PFSK-1 (cell line): ENCODE results near the gene TLE3.

Experiments used
- FOXP2 ChIP-seq: optimal IDR thresholded peaks from 2 replicates; pipeline ENCODE3; 2011; ENCODE audit warnings: borderline replicate concordance, control low read depth, inconsistent platforms; ENCODE audit not compliant: insufficient read depth; ENCODE audit errors: extremely low read length, extremely low read depth
- POLR2AphosphoS5 ChIP-seq: IDR thresholded peaks from 2 replicates; pipeline ENCODE4 v1.6.1; 2012; ENCODE audit warnings: low read depth, mild to moderate bottlenecking, control low read depth, low read length, moderate library complexity
- SIN3A ChIP-seq: IDR thresholded peaks from 2 replicates; pipeline ENCODE4 v1.6.1; 2012; ENCODE audit warnings: mild to moderate bottlenecking, low read length, moderate library complexity, borderline replicate concordance; ENCODE audit not compliant: insufficient read depth
- TAF1 ChIP-seq: IDR thresholded peaks from 2 replicates; pipeline ENCODE4 v1.6.1; 2012; ENCODE audit warnings: low read length, control low read depth, borderline replicate concordance; ENCODE audit not compliant: insufficient read depth
- TF ChIP-seq, protein P1 (sequence below), 2 experiments: IDR thresholded peaks; 2 replicates each; pipeline versions ENCODE4 v1.6.1 to v1.8.0; 2011 to 2012; ENCODE audit warnings: low read depth in 2 of 2, low read length in 2 of 2, control low read depth in 1 of 2, inconsistent platforms in 1 of 2, mild to moderate bottlenecking in 1 of 2, moderate library complexity in 1 of 2; ENCODE audit not compliant: insufficient read depth in 1 of 2

DNA sequence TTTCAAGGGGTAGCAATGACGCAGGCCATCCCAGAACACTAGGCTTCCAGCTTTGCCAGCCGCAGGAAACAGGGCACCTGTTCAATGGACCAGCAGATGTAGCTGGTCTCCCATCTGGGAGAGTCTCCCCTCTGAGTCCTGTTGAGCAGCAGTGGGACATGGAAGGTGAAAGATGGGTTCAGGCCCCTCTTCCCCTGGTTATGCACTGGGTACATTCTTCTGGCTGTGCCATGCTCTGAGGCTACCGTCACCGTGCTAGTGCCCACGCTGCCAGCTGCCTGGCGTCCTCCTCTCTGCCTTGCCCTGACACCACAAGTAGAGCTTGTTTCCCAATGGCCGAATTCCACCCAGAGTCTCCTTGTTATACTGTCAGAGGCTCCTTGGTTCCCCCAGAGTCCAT lies 63.1 kb downstream of the TLE3 start:
- TF ChIP-seq SIN3A = no peak
- TF ChIP-seq POLR2AphosphoS5 = no peak
- TF ChIP-seq TAF1 = no peak
- TF ChIP-seq, protein P1, sequence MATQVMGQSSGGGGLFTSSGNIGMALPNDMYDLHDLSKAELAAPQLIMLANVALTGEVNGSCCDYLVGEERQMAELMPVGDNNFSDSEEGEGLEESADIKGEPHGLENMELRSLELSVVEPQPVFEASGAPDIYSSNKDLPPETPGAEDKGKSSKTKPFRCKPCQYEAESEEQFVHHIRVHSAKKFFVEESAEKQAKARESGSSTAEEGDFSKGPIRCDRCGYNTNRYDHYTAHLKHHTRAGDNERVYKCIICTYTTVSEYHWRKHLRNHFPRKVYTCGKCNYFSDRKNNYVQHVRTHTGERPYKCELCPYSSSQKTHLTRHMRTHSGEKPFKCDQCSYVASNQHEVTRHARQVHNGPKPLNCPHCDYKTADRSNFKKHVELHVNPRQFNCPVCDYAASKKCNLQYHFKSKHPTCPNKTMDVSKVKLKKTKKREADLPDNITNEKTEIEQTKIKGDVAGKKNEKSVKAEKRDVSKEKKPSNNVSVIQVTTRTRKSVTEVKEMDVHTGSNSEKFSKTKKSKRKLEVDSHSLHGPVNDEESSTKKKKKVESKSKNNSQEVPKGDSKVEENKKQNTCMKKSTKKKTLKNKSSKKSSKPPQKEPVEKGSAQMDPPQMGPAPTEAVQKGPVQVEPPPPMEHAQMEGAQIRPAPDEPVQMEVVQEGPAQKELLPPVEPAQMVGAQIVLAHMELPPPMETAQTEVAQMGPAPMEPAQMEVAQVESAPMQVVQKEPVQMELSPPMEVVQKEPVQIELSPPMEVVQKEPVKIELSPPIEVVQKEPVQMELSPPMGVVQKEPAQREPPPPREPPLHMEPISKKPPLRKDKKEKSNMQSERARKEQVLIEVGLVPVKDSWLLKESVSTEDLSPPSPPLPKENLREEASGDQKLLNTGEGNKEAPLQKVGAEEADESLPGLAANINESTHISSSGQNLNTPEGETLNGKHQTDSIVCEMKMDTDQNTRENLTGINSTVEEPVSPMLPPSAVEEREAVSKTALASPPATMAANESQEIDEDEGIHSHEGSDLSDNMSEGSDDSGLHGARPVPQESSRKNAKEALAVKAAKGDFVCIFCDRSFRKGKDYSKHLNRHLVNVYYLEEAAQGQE (IDR thresholded peaks at IDR 0.05; ENCODE audit: insufficient read depth in 1 of 2, low read depth in 2 of 2, low read length in 2 of 2) = no peak
- TF ChIP-seq FOXP2 = no peak
